C4-2B (cell line): ENCODE results near the gene PTPRM.

Experiments used
- ZFX ChIP-seq: fragments of 450-650 bp; IDR thresholded peaks from 2 replicates; pipeline ENCODE4 v1.6.1; 2017
- TF ChIP-seq, protein P1 (sequence below): fragments of 450-650 bp; conservative IDR thresholded peaks from 2 replicates; pipeline ENCODE4 v1.5.1; 2017; ENCODE audit warnings: mild to moderate bottlenecking

DNA sequence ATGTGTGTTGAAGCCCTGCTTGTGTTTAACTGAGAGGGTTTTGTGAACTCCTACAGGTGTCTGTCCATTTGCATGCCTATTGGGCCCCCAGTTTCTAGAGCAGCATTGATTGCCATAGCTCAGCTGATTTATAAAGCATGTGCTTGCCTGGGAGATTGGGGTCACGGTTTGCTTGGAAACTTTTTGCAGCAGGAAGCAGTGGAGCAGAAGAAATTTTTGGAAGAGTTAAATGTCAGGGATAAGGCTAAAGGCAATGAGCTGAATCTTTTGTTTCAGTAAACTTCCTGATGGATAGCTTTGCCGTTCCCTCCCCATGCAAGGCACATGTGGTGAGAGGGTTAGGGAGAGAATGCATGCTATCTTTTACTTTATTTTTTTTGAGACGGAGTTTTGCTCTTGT, 102.2 kb downstream of the PTPRM start:
- TF ChIP-seq, protein P1, sequence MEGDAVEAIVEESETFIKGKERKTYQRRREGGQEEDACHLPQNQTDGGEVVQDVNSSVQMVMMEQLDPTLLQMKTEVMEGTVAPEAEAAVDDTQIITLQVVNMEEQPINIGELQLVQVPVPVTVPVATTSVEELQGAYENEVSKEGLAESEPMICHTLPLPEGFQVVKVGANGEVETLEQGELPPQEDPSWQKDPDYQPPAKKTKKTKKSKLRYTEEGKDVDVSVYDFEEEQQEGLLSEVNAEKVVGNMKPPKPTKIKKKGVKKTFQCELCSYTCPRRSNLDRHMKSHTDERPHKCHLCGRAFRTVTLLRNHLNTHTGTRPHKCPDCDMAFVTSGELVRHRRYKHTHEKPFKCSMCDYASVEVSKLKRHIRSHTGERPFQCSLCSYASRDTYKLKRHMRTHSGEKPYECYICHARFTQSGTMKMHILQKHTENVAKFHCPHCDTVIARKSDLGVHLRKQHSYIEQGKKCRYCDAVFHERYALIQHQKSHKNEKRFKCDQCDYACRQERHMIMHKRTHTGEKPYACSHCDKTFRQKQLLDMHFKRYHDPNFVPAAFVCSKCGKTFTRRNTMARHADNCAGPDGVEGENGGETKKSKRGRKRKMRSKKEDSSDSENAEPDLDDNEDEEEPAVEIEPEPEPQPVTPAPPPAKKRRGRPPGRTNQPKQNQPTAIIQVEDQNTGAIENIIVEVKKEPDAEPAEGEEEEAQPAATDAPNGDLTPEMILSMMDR: no peak
- no peak for TF ChIP-seq ZFX
